ENCODE data around the gene CLCN1.

Gene CLCN1

DNA sequence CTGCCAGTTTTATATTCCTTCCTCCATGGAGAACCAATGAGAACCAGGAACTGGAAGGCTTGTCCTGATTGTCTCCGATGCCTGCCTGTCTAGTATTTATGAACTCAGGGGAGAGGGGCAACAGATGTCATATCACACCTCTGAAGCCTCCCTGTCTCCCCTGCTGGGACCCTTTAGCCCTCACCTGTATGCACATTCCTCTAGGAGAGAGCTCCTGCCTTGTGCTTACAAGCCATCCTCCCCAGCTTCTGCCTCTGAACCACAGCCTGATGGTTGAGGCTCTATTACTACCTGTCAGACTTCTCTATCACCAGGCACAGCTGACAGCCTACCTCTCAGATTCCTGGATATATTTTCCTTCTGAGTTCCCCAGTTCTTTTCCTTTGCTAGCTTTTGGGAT lies 52.5 kb downstream of the CLCN1 start:
- DNase-seq, result no peak

DNA sequence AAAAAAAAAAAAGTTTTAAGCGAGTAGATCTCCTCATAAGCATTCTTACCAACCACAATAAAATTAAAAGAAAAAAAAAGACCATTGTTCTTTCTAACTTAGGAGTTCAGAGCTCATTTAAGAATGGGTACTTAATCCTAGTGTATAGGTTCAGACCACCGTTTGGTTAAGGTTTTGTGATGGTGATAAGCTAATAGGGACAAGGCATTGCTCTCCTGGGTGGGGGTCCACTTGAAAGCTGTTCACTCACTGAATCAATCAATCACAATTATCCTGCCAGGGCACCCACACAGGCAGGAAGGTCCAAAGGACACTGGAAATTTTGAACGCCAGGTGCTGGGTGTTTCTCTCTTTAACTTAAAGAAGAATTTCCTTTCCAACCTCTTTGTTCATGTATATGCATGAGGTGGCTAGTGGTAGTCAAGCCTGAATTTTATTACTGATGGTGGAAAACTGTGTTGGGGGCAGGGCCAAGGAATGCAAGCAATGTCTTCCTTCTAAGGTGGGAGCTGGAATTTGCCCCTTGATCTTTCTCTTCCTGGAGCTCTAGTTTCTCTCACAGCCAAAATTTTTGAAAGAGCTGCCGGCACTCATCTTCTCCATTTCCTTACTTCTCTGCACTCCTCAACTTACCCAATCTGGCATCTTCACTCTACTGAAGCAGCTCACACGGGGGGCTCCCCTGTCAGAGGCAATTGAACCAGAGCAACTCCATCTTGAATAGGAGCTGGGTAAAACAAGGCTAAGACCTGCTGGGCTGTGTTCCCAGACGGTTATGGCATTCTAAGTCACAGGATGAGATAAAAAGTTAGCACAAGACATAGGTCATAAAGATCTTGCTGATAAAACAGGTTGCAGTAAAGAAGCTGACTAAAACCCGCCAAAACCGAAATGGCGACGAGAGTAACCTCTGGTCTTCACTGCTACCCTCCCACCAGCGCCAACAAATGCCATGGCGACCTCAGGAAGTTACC lies 54.1 kb downstream of the CLCN1 start:
- peak in 1 of 5 experiments; percentile 52 for DNase-seq

DNA sequence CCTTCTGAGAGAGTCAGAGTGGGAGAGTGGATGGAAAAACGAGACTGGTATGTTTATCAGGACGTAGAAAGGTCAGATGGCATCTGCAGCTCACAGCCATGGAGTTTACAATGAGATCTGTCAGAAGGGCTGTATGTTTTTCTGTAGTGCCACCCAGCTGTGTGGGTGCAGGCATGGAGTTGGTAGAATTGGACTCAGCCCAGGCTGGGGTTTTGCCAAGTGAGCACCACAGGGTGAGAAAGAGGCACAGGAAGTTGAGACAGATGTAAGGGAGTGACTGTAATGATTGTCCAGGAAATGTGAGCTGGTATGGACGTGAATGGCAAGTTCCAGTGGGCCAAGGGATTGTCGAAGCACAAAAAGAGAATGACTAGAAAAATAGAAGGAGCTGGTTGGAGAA lies 56.2 kb downstream of the CLCN1 start:
- DNase-seq, result peak in 2 of 5 experiments; percentile 47 to 54

DNA sequence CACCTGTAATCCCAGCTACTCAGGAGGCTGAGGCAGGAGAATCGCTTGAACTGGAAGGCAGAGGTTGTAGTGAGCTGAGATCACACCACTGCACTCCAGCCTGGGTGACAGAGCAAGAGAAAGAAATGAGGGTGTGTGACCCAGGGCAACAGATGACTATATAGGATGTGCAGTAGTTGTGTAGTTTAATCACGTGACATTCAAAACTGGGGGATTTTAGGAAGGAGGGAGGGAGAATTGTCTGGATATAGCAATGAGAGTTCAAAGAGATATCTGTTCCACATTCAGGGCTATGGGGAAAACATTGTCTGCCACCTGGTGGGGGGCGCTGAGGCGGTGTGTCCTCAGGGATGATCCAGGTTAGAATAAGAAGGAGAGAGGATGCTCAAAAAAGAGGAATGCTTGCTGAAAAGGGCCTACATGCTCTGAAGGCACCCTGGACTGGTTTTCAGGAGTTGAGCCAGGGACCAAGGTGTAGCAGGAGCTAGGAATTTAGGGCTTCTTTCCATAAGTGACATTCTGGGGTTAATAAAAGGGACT lies 57.4 kb downstream of the CLCN1 start:
- DNase-seq, result no peak

DNA sequence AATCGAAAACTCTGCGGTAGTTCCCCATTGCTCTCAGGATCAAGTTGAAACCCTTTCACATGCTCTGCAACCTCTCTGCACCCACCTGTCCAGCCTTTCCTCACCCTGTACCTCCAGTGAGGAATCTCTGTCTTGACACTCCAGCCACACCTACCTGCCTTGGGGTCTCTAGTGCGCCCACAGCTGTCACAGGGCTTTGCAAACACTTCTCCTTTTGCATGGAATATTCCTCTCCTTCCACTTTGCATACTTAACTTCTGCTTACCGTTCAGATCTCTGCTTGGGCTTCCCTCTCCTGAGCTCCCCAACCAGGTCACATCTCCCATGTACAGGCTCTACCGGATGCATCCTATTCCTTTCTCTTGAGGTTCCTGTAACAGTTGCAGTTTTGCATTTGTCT lies 58.6 kb downstream of the CLCN1 start:
- no peak for DNase-seq

DNA sequence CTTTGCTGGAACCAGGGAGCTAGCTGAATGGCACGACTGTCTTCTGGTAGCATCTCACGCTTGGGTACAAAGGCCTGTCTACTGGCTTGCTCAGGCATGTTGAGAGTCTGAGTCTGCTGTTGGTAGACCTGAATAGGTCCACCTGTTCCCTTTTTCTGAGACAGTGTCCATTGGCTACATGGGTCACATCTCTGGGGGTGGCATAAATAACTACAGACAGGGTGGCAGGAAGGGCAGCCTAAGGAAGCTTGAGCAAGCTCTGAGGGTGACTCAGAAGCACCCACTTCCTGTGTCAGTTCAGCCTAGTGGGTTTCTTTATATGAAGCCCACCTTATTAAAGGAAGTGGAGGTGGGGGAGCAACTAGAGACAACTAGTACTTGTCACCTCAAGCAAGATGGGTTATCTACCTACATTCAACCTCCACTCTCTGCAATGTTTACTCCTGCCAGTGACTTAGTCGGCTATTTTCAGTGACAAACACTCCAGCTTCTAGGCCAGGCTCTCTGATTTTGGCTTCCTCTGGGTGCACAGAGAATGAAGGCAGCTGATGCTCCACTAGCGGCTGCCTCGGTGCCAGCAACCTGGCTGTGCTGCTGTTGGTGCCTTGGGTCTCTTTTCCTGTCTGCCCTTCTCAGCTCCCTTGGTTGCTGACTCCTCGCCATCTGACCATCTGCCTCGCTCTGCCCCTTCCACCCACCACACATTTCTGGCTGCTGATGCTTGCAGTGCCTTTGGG lies 59.6 kb downstream of the CLCN1 start:
- DNase-seq, result peak in 2 of 5 experiments; percentile 76 to 88

DNA sequence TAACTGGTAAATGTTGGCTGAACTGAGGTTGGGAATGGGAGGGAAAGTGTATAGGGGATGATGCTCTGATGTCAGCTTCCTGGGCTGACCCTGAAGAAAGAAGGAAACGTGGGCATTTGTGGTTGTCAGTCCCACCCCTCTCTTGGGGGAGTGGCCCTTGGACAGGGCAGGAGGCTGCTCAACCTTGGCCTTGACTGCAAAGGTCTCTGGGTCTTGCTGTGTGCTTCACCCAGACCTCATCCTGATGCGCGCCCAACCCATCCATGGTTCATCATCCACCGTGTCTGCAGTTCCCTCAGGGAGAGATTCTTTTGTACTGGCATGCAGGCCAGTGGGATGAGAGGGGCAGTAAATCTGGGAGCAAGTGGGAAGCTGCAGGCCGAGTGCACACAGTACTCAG lies 60.5 kb downstream of the CLCN1 start:
- no peak for DNase-seq

DNA sequence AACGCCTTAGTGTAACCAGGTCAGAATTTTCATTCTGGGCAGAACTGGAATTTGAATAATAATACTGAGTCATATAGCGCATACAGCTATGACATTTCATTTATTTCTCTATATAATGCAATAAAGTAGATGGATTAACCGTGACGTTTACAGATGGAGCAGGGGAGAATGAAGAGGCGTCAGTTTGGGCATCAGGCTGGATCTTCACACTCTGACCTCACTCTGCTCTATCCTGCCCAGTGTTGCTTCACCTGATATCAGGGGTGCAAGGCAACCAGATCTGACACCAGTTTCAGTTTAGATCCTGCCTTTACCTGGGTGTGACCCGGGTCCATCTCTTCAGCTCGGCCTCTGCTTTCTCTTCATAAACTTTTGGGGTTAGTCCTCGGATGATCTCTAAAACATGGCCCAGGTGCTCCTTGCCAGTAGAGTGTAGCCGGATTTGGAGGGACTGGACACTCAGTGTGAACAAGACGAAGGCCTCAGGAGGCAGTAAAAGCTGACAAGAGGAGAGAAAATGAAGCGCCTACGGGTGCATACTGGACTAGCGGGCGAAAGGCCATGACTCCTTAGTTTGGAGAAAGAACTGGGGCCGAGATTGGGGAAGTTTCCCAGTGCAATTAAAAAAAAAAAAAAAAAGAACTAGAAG lies 63.8 kb downstream of the CLCN1 start:
- peak in 1 of 5 experiments; percentile 42 for DNase-seq

DNA sequence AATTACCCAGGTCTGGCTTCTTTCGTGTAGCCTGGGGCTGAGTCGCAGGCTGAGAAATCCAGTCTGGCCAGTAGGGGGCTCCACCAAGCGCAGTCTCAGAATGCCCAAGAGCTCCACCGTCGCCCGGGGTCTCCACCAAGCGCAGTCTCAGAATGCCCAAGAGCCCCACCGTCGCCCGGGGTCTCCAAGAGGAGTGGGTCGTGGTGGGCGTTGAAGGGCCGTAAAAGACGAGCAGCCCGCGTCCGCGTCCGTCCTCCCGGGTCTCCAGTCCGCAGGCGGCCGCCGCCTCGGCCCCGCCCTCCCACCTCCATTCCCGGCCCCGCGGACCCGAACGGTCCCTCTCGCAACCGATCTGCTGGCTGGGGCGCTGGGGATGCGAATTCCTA lies 64.3 kb downstream of the CLCN1 start:
- DNase-seq, result peak; percentile 67 to 89 (median 76)

DNA sequence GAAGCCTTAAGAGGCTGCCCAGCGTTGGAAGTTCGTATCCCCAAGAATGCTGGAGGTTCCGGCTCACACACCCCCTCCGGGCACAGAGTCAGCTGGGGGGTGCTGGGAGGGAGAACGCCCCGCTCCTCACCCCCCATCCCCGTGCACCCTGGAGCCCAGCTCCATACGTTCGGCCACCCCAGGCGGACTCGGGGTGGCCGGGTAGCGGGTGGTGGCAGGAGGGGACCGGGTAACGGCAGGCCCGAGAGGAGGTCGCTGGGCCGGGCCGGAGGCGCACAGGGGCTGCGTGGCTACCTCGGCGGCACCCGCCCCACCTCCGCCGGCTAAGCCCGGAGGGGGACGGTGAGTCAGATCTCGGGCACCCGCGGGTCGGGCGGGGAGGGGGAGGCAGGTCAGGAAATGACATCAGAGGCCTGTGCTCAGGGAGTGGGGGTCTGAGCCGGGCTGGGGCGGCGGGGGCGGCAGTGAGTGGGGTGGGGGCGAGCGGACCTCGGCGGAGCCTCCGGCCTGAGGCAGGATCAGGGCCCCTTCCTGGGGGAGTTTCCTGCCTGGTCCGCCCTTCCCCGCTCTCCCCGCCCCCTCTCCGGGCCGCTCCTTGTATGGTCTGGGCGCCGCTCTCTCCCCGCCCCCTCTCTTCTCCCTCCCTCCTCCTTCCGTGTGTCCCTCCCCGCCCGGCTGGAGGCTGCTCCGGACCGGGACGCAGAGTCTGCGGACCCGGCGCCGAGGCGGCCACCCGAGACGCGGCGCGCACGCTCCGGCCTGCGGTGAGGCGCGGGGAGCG lies 64.9 kb downstream of the CLCN1 start, which contains the start of gene ZYX:
TSS of gene ZYX (plus strand) at position 700 of the 781 bp plus-strand sequence. CDS start 227 bp downstream, outside the sequence.
- DNase-seq, result peak; percentile 66 to 91 (median 79)

DNA sequence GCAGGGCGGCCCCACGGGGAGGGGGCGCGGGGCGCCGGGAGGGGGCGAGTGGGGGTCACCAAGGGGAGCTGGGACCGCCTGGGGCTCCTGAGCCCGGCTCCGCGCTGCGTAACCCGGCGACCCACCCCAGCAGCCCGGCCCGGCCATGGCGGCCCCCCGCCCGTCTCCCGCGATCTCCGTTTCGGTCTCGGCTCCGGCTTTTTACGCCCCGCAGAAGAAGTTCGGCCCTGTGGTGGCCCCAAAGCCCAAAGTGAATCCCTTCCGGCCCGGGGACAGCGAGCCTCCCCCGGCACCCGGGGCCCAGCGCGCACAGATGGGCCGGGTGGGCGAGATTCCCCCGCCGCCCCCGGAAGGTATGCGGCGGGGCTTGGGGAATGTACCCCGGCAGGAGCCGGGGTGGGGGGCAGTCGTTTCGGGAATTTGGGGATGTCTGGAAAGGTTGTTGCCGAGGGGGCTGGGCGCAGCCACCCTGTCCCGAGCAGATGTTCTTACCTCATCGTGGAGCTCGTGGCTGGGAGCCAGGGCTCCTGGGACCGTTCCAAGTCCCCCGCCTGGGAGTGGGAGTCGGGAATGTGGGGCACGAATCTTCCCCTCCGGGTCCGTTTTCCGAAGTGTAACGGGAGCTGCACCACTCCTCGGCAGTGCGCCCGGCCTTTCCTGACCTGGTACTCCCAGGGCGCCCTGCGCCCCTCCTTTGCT lies 65.7 kb downstream of the CLCN1 start:
- peak in 1 of 5 experiments; percentile 31 for DNase-seq

DNA sequence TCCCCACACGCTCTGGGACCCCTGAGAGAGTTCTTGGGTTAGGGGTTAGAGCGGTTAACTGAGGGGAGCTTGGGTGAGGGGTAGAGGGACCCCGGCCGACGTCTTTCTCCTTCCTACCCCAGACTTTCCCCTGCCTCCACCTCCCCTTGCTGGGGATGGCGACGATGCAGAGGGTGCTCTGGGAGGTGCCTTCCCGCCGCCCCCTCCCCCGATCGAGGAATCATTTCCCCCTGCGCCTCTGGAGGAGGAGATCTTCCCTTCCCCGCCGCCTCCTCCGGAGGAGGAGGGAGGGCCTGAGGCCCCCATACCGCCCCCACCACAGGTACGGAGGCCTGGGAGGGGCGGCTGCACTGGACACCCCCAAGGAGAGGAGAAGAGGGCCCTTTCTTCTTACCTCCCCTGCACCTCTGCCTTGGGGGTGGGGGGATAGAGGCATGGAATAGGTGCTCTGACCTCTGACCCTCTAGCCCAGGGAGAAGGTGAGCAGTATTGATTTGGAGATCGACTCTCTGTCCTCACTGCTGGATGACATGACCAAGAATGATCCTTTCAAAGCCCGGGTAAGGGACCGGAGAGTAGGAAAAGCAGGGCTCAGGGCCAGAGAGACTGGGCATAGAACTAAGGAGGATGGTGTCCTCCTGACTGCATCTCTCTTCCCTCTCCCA lies 66.3 kb downstream of the CLCN1 start:
- no peak for DNase-seq

DNA sequence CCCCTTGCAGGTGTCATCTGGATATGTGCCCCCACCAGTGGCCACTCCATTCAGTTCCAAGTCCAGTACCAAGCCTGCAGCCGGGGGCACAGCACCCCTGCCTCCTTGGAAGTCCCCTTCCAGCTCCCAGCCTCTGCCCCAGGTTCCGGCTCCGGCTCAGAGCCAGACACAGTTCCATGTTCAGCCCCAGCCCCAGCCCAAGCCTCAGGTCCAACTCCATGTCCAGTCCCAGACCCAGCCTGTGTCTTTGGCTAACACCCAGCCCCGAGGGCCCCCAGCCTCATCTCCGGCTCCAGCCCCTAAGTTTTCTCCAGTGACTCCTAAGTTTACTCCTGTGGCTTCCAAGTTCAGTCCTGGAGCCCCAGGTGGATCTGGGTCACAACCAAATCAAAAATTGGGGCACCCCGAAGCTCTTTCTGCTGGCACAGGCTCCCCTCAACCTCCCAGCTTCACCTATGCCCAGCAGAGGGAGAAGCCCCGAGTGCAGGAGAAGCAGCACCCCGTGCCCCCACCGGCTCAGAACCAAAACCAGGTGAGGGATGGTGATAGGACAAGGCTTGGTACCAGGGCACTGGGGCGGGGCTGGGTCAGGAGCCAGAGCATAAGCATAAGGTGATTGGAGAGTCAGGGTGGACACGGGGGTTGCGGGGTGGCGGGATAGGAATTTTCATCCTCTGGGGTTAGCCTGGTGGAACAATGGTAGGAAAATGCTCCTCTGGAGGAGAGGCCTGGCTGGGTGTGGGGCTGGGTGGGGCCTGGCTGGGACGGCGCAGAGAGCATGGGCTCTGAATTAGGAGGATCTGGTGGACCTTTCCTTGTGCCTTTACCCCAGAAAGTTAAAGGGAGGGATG lies 67.1 kb downstream of the CLCN1 start:
- no peak for DNase-seq

DNA sequence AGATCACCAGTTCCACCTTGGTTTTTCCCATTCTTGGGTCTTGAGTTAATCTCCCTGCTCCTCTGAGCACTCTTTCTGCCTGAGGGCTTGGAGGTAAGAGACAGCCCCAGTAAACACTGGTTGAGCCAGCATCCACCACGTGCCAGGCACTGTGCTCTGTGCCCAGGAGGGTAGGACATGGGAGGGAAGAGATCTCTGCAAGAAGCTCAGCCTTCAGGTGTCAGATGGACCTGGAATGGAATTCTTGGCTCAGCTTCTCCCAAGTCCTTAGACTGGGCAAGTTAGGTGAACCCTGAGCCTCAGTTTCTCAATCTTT lies 67.7 kb downstream of the CLCN1 start:
- no peak for DNase-seq

DNA sequence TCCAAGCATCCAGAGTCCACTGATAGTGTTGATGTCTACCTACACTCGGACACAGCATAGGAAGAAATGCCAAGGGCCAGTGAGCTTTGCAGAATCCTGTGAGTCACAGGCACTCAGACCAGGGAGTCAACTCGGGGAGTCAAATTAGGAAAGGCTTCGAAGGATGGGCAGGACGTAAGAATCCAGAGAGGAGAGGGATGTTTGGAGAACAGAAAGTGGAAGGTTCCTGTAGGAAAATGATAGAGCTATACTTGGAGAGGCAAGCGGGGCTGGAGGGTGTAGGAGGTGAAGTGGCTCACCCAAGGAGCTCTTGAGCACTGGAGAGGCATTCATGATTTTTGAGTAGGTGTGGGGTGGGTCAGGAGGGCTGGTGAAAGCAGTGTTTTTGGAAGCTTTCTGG lies 68.2 kb downstream of the CLCN1 start:
- DNase-seq, result no peak

DNA sequence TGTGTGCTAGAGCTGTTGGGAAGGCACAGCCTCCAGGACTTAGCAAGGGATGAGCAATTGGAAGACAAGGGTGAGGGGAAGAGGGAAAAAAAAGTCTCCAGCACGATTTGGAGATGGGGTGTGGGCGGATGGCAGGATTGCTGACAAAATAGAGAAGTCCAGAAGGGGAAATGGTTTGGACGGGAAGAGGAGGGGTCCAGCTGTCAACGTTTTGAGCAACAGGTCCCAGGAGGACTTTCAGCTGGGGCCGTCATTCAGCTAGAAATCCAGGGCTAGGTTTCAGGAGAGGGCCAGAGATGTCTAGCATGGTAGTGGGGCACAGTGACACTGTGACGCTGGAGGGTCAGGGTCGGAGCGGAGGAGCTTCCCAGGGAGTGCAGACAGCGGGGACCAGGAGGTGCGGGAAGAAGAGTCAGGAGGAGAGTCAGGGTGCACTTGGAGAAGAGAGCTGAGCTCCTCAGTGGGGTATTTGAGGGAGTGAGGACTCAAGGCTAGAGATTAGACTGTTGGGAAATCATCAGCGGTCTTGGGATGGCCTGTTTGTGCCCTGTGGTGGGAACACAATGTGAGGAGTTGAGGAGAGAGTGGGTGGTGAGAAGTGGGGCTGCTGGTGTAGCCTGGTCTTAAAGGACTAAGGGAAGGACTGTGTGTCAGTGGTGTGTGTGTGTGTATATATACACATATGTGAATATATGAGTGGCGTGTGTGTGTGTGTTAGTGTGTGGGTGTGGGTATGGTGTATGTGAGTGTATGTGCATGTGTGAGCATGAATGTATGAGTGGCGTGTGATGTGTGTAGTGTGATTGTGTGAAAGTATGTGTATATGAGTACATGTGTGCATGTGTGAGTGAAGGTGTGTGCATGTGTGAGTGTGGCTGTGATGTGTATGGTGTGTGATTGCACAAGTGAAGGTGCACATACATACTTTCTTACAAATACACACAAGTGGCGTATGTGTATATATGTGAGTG lies 69.0 kb downstream of the CLCN1 start:
- DNase-seq, result peak in 1 of 5 experiments; percentile 35

DNA sequence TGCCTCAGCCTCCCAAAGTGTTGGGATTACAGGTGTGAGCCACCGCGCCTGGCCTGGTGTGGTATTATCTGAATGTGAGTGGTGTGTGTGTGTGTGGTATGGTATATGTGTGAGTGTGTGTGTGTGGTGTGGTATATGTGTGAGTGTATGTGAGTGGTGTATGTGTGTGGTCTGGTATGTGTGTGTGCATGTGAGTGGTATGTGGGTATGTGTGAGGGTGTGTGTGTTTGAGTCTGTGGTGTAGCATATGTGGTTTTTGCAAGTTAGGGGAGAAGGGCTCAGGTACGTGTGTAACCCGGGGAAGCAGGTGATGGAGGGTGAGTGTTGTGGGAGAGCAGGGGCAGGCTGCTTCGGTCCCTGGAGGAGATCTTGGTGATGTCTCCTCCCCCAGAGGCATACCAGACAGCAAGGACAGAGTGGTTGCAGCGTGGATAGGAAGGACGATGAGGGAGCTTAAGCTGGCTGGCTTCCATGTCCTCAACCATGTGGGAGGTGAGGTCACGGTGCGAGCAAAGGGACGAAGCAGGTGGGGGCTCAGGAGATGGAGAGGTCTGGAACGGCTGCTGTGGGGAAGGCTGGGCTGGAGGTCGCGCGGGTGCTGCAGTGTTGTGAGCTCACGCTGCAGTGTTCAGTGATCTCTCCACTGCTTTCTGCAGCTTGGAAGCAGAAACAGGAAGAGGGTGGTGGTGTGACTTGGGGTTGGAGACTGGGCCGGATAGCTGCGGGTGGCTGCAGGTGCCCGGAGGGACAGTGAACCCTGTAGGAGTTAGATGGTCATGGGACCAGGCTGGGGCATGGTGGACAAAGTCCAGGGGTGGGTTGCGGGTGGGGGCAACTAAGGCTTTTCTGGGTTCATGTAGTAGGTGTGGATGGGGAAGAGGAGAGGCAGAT lies 70.2 kb downstream of the CLCN1 start:
- peak in 2 of 5 experiments; percentile 77 to 93 for DNase-seq

Data from T-helper 2 cell (primary cell).